Liver (tissue), 9 donors: ENCODE measurements around the gene IQSEC3. TPM values are rescaled to one million over a fixed set of nuclear protein-coding genes. Genes with fewer than 3 reads are reported as not detected.

Experiments
- DNase-seq: peaks from one replicate; pipeline ENCODE4 v3.0.0-alpha.2; 2017; ENCODE audit warnings: low spot score
- H3K27ac ChIP-seq, 2 donors: one replicate each; pipeline ENCODE4 v1.7.0; 2013; ENCODE audit warnings: inconsistent platforms in 2 of 2, low read length in 2 of 2, control low read depth in 1 of 2, low read depth in 1 of 2, mild to moderate bottlenecking in 1 of 2
- H3K27me3 ChIP-seq, 4 donors: one replicate each; pipeline versions ENCODE4 v1.6.1 to v1.7.0; 2013; ENCODE audit warnings: low read length in 3 of 4, inconsistent platforms in 1 of 4, mild to moderate bottlenecking in 1 of 4, moderate library complexity in 1 of 4; ENCODE audit not compliant: control insufficient read depth in 4 of 4, insufficient read depth in 4 of 4
- H3K36me3 ChIP-seq, 4 donors: one replicate each; pipeline versions ENCODE4 v1.6.1 to v1.7.0; 2013; ENCODE audit warnings: low read length in 3 of 4, mild to moderate bottlenecking in 3 of 4, low read depth in 1 of 4, moderate library complexity in 1 of 4; ENCODE audit not compliant: control insufficient read depth in 4 of 4, insufficient read depth in 3 of 4
- H3K4me1 ChIP-seq, 4 donors: one replicate each; pipeline versions ENCODE4 v1.6.1 to v1.7.0; 2013; ENCODE audit warnings: low read length in 3 of 4, mild to moderate bottlenecking in 3 of 4, moderate library complexity in 1 of 4; ENCODE audit not compliant: control insufficient read depth in 4 of 4, insufficient read depth in 4 of 4
- H3K4me3 ChIP-seq, 3 donors: one replicate each; pipeline versions ENCODE4 v1.6.1 to v1.7.0; 2013; ENCODE audit warnings: low read length in 3 of 3, control low read depth in 1 of 3, low read depth in 1 of 3, mild to moderate bottlenecking in 1 of 3
- H3K9ac ChIP-seq, 2 donors: one replicate each; pipeline ENCODE4 v1.7.0; 2013; ENCODE audit warnings: low read length in 2 of 2, mild to moderate bottlenecking in 2 of 2, moderate library complexity in 2 of 2, control low read depth in 1 of 2, low read depth in 1 of 2
- H3K9me3 ChIP-seq, 4 donors: one replicate each; pipeline versions ENCODE4 v1.6.1 to v1.7.0; 2013; ENCODE audit warnings: low read length in 3 of 4; ENCODE audit not compliant: control insufficient read depth in 4 of 4
- ATF3 ChIP-seq: IDR thresholded peaks from 2 replicates; pipeline ENCODE4 v1.6.1; 2016; ENCODE audit warnings: antibody characterized with exemption
- CTCF ChIP-seq: fragments of 150-350 bp; IDR thresholded peaks from 2 replicates; pipeline ENCODE4 v1.5.1; 2017; ENCODE audit warnings: improper control_type of control experiment, low read depth, low read length; ENCODE audit not compliant: missing input control
- EGR1 ChIP-seq, 2 donors: IDR thresholded peaks; 2 replicates each; pipeline ENCODE4 v1.6.1; 2016 to 2018; ENCODE audit warnings: antibody characterized with exemption in 2 of 2, low read depth in 2 of 2
- FOXA1 ChIP-seq: IDR thresholded peaks from 2 replicates; pipeline ENCODE4 v1.6.1; 2016; ENCODE audit warnings: antibody characterized with exemption
- FOXA2 ChIP-seq: IDR thresholded peaks from 2 replicates; pipeline ENCODE4 v1.6.1; 2016; ENCODE audit warnings: antibody characterized with exemption
- GABPA ChIP-seq, 2 donors: IDR thresholded peaks in 1 of 2; conservative IDR thresholded peaks in 1 of 2; 2 replicates each; pipeline ENCODE4 v1.6.1; 2016; ENCODE audit warnings: antibody characterized with exemption in 2 of 2, mild to moderate bottlenecking in 1 of 2, moderate library complexity in 1 of 2
- HNF4A ChIP-seq, 2 donors: conservative IDR thresholded peaks; 2 replicates each; pipeline ENCODE4 v1.6.1; 2016; ENCODE audit warnings: antibody characterized with exemption in 2 of 2, mild to moderate bottlenecking in 2 of 2
- HNF4G ChIP-seq: IDR thresholded peaks from 2 replicates; pipeline ENCODE4 v1.6.1; 2016; ENCODE audit warnings: antibody characterized with exemption
- JUND ChIP-seq, 2 donors: IDR thresholded peaks; 2 replicates each; pipeline ENCODE4 v1.6.1; 2016; ENCODE audit warnings: antibody characterized with exemption in 2 of 2
- MAX ChIP-seq: IDR thresholded peaks from 2 replicates; pipeline ENCODE4 v1.6.1; 2016; ENCODE audit warnings: antibody characterized with exemption
- NR2F2 ChIP-seq: IDR thresholded peaks from 2 replicates; pipeline ENCODE4 v1.6.1; 2016; ENCODE audit warnings: antibody characterized with exemption
- REST ChIP-seq: IDR thresholded peaks from 2 replicates; pipeline ENCODE4 v1.6.1; 2016; ENCODE audit warnings: antibody characterized with exemption, mild to moderate bottlenecking
- RXRA ChIP-seq, 2 donors: IDR thresholded peaks; 2 replicates each; pipeline ENCODE4 v1.6.1; 2017 to 2018; ENCODE audit warnings: antibody characterized with exemption in 2 of 2, mild to moderate bottlenecking in 1 of 2
- SP1 ChIP-seq: IDR thresholded peaks from 2 replicates; pipeline ENCODE4 v1.6.1; 2018; ENCODE audit warnings: antibody characterized with exemption, mild to moderate bottlenecking
- YY1 ChIP-seq: IDR thresholded peaks from 2 replicates; pipeline ENCODE4 v1.6.1; 2016; ENCODE audit warnings: antibody characterized with exemption, mild to moderate bottlenecking
- ZBTB33 ChIP-seq: IDR thresholded peaks from 2 replicates; pipeline ENCODE4 v1.6.1; 2016; ENCODE audit warnings: antibody characterized with exemption
- WGBS: extraction: QIAGEN DNeasy Blood & Tissue Kit; methylation state at CpG from one replicate; pipeline ENCODE4 v1.1.7; 2013; 5-methylcytosine and 5-hydroxymethylcytosine counted together
- polyA plus RNA-seq, 2 donors: library from polyadenylated mRNA; stranded (reverse) in 1 of 2; unstranded in 1 of 2; fragments of 200-250 nt in 1 of 2; fragments of >200 nt in 1 of 2; fragmentation: Nextera tagmentation in 1 of 2; extraction: Ambion mirVana in 1 of 2; gene quantifications; one replicate each; pipeline versions ENCODE4 v1.2.1 to v1.2.3, GENCODE V29; 2013 to 2015
- total RNA-seq, 2 donors: library from RNA; depleted of rRNA; stranded (reverse); fragments of >200 nt; gene quantifications; one replicate each; pipeline ENCODE4 v1.2.3, GENCODE V29; 2014
- donor health status: healthy.
- donor health status: healthy.
- donor health status: healthy.
- donor health status: healthy.
- donor health status: healthy.

Gene IQSEC3
- total and polyA plus RNA-seq, 4 donors = under 0.01 to 0.79 (median 0.48) TPM

GRCh38 chr12:101969-102878, 35.7 kb downstream of the IQSEC3 start:
- Histone ChIP-seq H3K4me3 (no peak overlapping the region), H3K27me3 (peaks cover 0 to 4% (median under 1%) of the 10 kb centered on the region in 4 donors), H3K36me3 (no peaks in the 10 kb centered on the region), H3K4me1 (no peaks in the 10 kb centered on the region), H3K9ac (no peak overlapping the region), H3K27ac (no peak overlapping the region), H3K9me3 (no peaks in the 10 kb centered on the region)
- TF ChIP-seq CTCF (no peak), NR2F2 (no peak), FOXA1 (no peak), GABPA (IDR thresholded peaks at IDR 0.05 in 1 of 2, conservative IDR thresholded peaks at IDR 0.05 in 1 of 2) (no peak), REST (no peak), RXRA (IDR thresholded peaks at IDR 0.05) (no peak), FOXA2 (no peak), ATF3 (no peak), MAX (no peak), EGR1 (IDR thresholded peaks at IDR 0.05; ENCODE audit: low read depth in 2 of 2) (no peak), JUND (IDR thresholded peaks at IDR 0.05) (no peak), HNF4A (conservative IDR thresholded peaks at IDR 0.05) (no peak)
- DNase-seq = no peak
- 82% methylated on average over 15 of the region's 15 CpGs for WGBS

- Histone ChIP-seq H3K36me3 (no peaks in the 10 kb centered on the region), H3K9ac (no peak overlapping the region), H3K4me1 (no peaks in the 10 kb centered on the region), H3K4me3 (no peak overlapping the region), H3K27me3 (peaks cover 0 to 2% (median under 1%) of the 10 kb centered on the region in 4 donors), H3K27ac (no peak overlapping the region), H3K9me3 (no peaks in the 10 kb centered on the region)
- DNase-seq = no peak
- 72% methylated on average over 7 of the region's 7 CpGs for WGBS
- TF ChIP-seq NR2F2 = no peak
- no peak for TF ChIP-seq SP1
- TF ChIP-seq REST = no peak
- no peak for TF ChIP-seq YY1
- no peak for TF ChIP-seq RXRA (IDR thresholded peaks at IDR 0.05)
- TF ChIP-seq HNF4A (conservative IDR thresholded peaks at IDR 0.05) = no peak
- TF ChIP-seq ZBTB33 = no peak
- TF ChIP-seq FOXA1 = no peak
- TF ChIP-seq EGR1 (IDR thresholded peaks at IDR 0.05; ENCODE audit: low read depth in 2 of 2) = no peak
- TF ChIP-seq MAX = no peak
- no peak for TF ChIP-seq CTCF
- TF ChIP-seq HNF4G = no peak
Measured at GRCh38 chr12:102879-103168, 36.3 kb downstream of the IQSEC3 start.
